SKM-1 treated with dmso at 0.1 percent for 144 hours (cell line): Measurements from ENCODE around the gene ARHGEF37.
A peak's percentile ranks its signal among the peaks of the same experiment; 100 is the strongest.

Source experiments
- DNase-seq: peaks from one replicate; lab custom pipeline; 2025; ENCODE audit not compliant: unreplicated experiment; lab: John Stamatoyannopoulos, UW

The ARHGEF37 gene

GRCh38 chr5:149598966-149599365, 17.7 kb downstream of the ARHGEF37 start:
- DNase-seq = no peak

DNA sequence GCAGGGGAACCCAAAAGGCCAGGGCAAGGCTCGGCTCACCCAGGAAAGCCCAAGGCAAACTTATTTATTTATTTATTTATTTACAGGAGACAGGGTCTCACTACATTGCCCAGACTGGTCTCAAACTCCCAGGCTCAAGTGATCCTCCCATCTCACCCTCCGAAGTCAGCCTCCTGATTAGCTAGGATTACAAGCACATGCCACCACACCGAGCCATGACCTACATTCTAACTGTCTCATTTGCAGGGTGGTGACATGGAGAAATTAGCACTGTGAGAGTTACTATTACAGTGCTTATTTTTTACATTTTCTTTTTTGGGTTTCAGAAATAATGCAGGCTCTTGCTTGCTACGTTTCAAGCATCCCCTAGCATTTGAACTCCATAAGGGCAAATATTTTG, 18.1 kb downstream of the ARHGEF37 start:
- no peak for DNase-seq

GRCh38 chr5:149600932-149601331, 19.6 kb downstream of the ARHGEF37 start:
- no peak for DNase-seq

DNA sequence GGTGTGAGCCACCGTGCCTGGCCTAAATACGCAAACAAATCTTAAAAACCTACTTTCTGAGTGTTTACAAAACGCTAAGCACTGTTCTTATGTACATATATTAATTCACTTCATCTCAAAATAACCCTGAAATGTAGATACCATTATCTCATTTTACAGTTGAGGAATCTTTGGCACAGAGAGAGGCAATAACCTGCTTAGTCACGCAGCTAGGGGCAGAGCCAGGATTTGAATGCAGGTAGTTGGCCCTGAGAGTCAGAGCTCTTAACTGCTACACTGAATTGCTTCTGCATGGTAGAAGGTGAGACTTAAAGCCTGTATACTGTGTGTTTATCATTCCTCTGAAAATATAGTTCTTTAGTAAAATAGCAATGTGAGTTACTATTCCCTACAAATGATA, 21.9 kb downstream of the ARHGEF37 start:
- DNase-seq = no peak

DNA sequence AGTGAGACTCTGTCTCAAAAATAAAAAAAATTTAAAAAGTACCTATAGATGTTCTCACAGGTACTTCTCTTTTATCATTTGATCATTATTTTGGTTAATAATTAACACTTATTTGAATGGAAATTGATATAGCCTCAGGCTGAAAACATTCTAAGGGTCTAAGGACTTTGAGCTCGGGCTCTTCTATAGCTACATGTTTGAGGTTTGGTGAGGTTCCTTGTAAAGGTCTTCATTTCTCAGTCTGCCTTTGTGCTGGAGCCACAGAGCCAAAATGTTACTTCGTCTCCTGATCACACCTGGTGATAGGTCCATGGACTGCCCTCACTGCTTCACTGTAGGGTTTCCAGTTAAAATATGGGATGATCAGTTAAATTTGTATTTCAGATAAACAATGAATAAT, 22.6 kb downstream of the ARHGEF37 start:
- DNase-seq = no peak

GRCh38 chr5:149604321-149604720, 23.0 kb downstream of the ARHGEF37 start:
- DNase-seq = no peak

DNA sequence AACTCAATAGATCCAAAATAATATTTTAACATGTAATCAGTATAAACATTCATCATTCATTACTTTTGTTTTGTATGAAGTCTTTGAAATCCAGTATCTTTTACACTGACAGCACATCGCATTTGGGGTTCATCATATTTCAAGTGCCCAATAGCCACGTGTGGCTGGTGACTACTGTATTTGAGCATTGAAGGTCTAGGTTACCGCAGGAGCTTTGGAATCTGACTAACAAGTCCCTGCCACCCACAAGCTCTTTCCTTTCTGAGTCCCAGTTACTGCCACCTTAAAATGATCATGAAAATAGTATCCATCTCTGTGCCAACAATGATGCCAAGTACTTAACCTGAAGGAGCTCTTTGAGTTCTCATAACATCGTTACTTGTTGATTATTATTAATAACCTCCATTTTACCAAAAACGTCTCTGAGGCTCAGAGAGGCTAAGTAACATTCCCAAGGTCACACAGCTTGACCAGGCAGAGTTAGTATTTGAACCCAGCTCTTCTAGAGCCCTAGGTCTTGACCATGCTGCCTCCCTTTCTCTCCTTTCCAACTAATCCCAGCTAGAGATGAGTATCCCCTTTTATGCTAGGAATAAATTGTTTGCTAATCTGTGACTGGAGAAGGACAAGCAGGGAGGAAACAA, 24.2 kb downstream of the ARHGEF37 start:
- no peak for DNase-seq

GRCh38 chr5:149605998-149606724, 24.9 kb downstream of the ARHGEF37 start:
- no peak for DNase-seq

DNA sequence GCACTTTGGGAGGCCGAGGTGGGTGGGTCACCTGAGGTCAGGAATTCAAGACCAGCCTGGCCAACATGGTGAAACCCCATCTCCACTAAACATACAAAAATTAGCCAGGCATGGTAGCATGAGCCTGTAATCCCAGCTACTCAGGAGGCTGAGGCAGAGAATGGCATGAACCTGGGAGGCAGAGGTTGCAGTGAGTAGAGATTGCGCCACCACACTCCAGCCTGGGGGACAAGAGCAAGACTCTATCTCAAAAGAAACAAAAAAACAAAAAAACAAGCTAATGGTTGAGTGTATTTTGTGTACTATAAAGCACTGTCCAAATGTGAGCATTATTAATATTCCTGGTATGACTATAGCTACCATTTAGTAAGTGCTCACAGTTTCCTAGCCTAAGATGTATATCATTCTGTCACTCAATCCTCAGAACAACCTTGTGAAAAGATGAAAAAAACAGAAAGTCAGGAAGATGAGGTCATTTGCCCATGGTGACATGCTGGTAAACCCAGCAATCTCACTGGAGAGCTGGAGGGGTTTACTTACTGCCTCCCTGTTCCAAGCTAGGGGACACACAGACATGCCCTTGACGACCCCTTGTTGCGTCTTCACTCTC, 27.7 kb downstream of the ARHGEF37 start:
- DNase-seq = no peak

DNA sequence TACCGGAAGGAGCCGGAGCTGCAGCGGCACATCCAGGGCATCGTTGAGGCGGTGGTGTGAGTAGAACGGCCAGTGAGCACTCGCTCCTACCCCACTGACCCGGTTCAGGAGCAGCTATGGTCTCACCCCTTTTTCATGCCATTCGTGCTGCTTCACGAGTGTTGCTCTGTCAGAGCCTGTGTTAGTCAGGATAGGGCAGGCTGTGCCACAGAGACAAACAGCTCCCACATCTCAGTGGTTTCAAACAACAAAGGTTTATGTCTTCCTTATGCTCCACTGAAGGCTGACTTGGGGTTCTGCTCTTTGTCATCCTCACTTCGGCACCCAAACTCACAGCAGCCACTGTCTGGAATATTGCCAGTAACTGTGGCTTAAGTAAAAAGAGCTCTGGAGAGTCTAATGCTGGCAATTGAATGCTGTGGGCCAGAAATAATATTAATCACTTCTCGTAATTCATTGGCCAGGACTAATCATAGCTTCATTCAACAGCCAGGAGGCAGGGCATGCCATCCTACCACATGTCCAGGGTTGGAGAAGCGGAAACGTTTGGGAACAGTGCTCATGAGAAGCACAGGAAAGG, 28.4 kb downstream of the ARHGEF37 start:
- DNase-seq = no peak

DNA sequence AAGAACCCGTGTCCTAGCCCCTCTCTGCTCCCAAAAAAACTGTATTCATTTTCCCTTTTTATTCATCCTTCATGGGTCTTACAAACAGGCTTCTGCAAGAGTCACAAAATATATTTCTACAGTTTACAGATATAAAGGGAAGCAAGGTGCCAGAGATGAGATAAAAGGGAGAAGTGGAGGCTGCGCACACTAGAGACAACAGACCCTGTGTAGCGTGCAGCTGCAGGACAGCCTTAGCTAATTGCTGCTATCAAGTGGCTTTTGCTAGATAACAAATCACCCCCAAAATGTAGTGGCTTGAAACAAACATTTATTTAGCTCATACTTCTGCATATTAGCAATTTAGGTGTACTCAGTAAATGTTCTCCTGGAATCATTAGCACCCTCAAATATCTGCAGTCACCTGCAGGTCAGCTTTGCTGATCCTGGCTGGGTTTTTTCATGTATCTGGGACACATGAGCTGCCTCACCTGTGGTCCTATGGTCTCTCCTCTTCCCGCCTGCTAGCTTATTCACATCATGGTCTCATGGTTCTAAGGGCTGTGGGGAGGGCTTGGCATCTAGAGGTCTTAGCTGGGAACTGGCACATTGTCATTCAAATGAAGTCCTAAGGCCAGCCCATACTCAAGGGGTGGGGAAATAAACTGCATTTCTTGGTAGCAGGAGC, 29.4 kb downstream of the ARHGEF37 start:
- DNase-seq = no peak

DNA sequence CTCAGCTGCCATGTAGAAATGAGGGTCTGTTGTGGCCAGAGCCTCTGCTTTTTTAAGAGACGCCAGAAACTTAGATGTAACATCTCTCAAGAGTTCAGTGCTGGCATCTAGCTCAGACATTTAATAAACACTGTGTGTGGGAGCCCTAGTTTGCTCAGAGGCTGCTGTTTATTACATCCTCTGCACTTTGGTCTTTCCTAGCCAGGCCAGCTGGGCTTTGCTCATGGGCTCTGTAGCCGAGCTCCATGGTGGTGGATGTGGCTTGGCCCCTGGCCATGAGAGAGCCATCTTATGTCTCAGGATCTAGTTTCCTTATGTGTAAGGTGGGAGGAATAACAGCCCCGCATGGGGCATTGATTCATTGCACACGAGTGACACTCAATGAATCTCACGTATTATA, 30.0 kb downstream of the ARHGEF37 start:
- no peak for DNase-seq

- no peak for DNase-seq
Observed at GRCh38 chr5:149614034-149614907, 33.0 kb downstream of the ARHGEF37 start.

- no peak for DNase-seq
Observed at GRCh38 chr5:149615976-149616375, 34.7 kb downstream of the ARHGEF37 start.

GRCh38 chr5:149616727-149617285, 35.5 kb downstream of the ARHGEF37 start:
- no peak for DNase-seq

GRCh38 chr5:149617760-149618306, 36.5 kb downstream of the ARHGEF37 start:
- no peak for DNase-seq

DNA sequence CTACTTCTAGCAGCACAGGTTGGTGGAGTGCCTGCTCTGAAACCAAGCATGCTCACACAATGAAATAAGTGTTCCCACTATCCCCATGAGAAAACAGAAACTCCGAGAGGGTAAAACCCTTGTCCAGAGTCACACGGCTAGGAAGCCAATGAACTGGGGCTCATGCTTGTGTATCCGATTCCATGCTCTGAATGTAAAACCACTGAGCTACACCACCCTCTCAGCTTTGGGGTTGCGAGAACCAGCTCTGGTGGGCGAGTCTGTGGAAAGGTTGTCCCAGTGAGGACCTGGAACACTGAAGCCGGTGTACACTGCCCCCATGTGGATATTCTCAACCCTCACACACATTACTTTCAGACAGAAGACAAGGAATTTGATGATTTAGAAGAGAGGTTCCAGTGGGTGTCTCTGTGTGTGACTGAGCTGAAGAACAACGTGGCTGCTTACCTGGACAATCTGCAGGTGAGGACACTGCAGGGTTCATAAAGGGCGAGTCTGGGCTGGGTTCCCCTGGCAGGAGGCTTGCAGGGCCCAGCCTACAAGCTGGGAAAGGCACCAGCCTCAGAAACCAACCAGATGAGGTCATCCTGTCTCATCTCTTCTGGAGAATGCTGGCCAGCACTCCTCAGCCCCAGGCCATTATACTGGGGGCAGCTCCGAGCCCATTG, 37.4 kb downstream of the ARHGEF37 start:
- DNase-seq = peak; percentile 50

GRCh38 chr5:149621415-149622098, 40.3 kb downstream of the ARHGEF37 start:
- no peak for DNase-seq

GRCh38 chr5:149622466-149622865, 41.2 kb downstream of the ARHGEF37 start:
- no peak for DNase-seq
